ENCODE data around the gene KBTBD13. TPM values are rescaled to one million over a fixed set of nuclear protein-coding genes. Genes with fewer than 3 reads are reported as not detected.
"Not testable (repeated sequence)": the region's sequence is repeated elsewhere in the genome, so short reads cannot be mapped to it uniquely, and the experiment has no call there.

KBTBD13 gene
- total RNA-seq, 4 donors from 2014 or later, result 0.46 to 1.4 (median 1.1) TPM

DNA sequence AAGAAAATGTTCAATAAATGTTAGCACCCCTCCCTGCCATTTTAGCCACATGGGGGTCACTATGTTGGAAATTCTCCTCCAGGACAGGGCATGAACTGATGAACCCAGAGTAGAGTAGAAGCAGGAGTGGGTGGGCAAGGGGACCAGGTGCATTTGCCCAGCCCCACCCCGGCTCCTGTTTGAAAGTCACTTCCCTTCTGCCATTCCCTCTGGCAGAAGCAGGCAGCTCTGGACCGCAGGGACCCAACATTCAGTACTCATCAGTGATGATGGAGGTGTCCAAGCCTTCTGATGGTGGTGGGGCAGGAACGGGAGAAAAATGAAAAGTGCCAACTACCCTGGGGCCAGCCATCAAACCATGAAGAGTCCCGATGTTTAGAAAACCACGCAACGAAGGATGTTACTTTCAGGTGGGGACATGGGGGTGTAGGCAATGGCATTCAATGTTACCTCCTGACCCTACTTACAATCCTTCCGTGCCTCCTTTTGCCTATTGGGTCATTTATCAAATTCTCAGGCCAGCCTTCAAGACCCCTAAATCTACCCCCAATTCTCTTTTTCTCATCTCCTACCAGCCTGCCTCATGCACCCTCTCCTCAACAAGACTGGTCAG lies 21.2 kb downstream of the KBTBD13 start:
- no peak for TF ChIP-seq POLR2A (IDR thresholded peaks at IDR 0.05)
- TF ChIP-seq, protein P1, sequence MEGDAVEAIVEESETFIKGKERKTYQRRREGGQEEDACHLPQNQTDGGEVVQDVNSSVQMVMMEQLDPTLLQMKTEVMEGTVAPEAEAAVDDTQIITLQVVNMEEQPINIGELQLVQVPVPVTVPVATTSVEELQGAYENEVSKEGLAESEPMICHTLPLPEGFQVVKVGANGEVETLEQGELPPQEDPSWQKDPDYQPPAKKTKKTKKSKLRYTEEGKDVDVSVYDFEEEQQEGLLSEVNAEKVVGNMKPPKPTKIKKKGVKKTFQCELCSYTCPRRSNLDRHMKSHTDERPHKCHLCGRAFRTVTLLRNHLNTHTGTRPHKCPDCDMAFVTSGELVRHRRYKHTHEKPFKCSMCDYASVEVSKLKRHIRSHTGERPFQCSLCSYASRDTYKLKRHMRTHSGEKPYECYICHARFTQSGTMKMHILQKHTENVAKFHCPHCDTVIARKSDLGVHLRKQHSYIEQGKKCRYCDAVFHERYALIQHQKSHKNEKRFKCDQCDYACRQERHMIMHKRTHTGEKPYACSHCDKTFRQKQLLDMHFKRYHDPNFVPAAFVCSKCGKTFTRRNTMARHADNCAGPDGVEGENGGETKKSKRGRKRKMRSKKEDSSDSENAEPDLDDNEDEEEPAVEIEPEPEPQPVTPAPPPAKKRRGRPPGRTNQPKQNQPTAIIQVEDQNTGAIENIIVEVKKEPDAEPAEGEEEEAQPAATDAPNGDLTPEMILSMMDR (IDR thresholded peaks at IDR 0.05 in 4 of 5, conservative IDR thresholded peaks at IDR 0.05 in 1 of 5), result no peak
- intact Hi-C loops (cut with DNase I; ENCODE audit: low total_unique reads), result no loop called here
- Histone ChIP-seq H3K36me3 (peaks cover 0 to 37% of the 10 kb centered on the region in 2 donors), H3K9me3 (no peaks in the 10 kb centered on the region), H3K27me3 (no peaks in the 10 kb centered on the region), H3K4me3 (no peak overlapping the region), H3K4me1 (peaks cover 0 to 6% of the 10 kb centered on the region in 2 donors), H3K27ac (no peak overlapping the region)
- in situ Hi-C loops (cut with MboI; ENCODE audit: low sequenced_read_pairs in 4 of 4), result loop anchor here in 1 of 4 donors (10.0 kb wide), 1 partner anchor 63 kb away; no protein-coding TSS in a partner anchor
- no peak for ATAC-seq
- no peak for DNase-seq

DNA sequence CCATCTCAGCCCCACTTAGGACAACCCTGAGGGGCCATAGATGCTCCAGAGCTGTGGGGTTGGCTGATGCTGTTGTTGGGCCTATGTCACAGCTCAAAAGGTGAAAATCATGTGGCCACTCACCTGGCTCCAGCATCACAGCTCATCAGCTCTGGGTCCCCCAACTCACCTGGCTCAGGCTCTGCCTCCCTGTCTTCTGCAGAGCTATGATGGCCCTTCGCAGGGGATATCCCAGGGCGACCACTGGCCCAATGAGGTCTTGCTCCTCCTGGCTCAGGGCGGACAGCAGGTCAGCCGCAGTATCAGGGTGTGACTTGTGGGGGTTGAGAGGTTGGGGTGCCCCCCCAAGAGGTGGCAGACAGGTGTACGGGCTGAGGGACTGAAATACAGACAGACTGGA lies 22.8 kb downstream of the KBTBD13 start:
- H3K9me3 ChIP-seq, result no peaks in the 10 kb centered on the region
- ATAC-seq, result no peak
- in situ Hi-C loops (cut with MboI; ENCODE audit: low sequenced_read_pairs in 4 of 4), result loop anchor here in 1 of 4 donors (10.0 kb wide), 1 partner anchor 65 kb away; no protein-coding TSS in a partner anchor
- no peaks in the 10 kb centered on the region for H3K27me3 ChIP-seq
- peaks cover 0 to 6% of the 10 kb centered on the region in 2 donors for H3K4me1 ChIP-seq
- DNase-seq, result no peak
- H3K27ac ChIP-seq, result no peak overlapping the region
- H3K4me3 ChIP-seq, result no peak overlapping the region
- intact Hi-C loops (cut with DNase I; ENCODE audit: low total_unique reads), result no loop called here
- TF ChIP-seq, protein P1 (IDR thresholded peaks at IDR 0.05 in 4 of 5, conservative IDR thresholded peaks at IDR 0.05 in 1 of 5), result no peak
- no peak for TF ChIP-seq POLR2A (IDR thresholded peaks at IDR 0.05)
- H3K36me3 ChIP-seq, result peaks cover 0 to 51% of the 10 kb centered on the region in 2 donors

DNA sequence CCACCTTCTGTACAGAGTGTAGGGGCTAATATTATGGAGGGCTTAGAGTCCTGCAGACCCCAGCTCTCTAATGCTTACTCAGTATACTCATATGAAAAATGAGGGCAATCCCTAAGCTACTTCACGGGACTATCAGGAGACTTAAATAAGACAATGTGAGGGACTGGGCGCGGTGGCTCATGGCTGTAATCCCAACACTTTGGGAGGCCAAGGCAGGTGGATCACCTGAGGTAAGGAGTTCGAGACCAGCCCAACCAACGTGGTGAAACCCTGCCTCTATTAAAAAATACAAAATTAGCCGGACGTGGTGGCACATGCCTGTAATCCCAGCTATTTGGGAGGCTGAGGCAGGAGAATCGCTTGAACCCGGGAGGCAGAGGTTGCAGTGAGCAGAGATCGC lies 23.3 kb downstream of the KBTBD13 start:
- H3K27me3 ChIP-seq; DNase-seq; H3K4me3 ChIP-seq; intact Hi-C loops (cut with DNase I; ENCODE audit: low total_unique reads); H3K4me1 ChIP-seq; H3K27ac ChIP-seq; ATAC-seq; H3K9me3 ChIP-seq: not testable (repeated sequence)
- in situ Hi-C loops (cut with MboI; ENCODE audit: low sequenced_read_pairs in 4 of 4), result loop anchor here in 1 of 4 donors (10.0 kb wide), 1 partner anchor 65 kb away; no protein-coding TSS in a partner anchor
- H3K36me3 ChIP-seq, result peaks cover 0 to 55% of the 10 kb centered on the region in 2 donors

DNA sequence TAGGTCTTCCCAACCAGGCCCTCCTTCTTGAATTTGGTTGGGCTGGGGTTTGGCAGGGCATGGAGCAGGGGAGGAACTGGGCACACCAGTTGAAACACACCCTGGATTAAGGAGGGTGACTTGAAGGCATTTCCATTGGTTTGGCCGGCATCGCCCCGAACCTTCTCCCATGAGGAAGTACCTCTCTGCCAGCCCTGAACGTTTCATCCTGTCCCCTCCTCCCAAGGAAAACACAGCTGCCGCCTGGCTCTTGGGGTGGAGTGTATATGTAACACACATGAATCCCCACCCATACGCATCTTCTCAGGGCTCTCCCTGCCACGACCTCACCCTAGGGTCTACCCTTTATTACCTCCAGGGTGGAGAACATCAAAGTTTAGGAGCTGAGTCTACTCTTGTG lies 23.9 kb downstream of the KBTBD13 start:
- Histone ChIP-seq H3K36me3 (peaks cover 0 to 61% of the 10 kb centered on the region in 2 donors), H3K27me3 (no peaks in the 10 kb centered on the region), H3K27ac (no peak overlapping the region), H3K9me3 (no peaks in the 10 kb centered on the region), H3K4me1 (peaks cover 0 to 6% of the 10 kb centered on the region in 2 donors), H3K4me3 (no peak overlapping the region)
- in situ Hi-C loops (cut with MboI; ENCODE audit: low sequenced_read_pairs in 4 of 4) (no loop called here), intact Hi-C loops (cut with DNase I; ENCODE audit: low total_unique reads) (no loop called here)
- ATAC-seq, result no peak
- DNase-seq, result no peak
- TF ChIP-seq, protein P1 (IDR thresholded peaks at IDR 0.05 in 4 of 5, conservative IDR thresholded peaks at IDR 0.05 in 1 of 5), result no peak
- no peak for TF ChIP-seq POLR2A (IDR thresholded peaks at IDR 0.05)

DNA sequence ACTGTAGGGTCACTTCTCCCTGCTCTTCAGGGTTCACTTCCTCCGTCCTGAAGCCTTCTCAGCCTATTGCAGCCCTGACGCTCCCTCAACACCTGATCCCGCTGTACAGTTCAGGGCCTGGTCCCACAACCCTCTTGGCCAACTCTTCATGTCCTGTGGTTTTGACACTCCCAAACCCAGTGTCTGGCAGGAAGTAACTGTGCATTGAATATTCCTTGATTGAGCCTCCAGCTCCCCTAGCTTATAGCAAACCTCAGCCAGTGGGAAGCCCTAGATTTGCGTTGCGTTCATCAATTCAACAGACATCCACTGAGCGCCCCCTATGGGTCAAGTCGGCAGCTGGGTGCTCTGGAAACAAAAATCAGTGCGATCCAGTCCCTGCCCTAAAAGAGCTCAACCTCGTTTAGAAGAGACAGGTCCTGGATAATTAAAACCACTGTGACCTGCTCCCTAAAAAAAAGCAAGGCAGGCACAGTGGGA lies 24.9 kb downstream of the KBTBD13 start:
- Histone ChIP-seq H3K27me3 (no peaks in the 10 kb centered on the region), H3K4me3 (no peak overlapping the region), H3K36me3 (peaks cover 0 to 68% of the 10 kb centered on the region in 2 donors), H3K9me3 (no peaks in the 10 kb centered on the region), H3K27ac (no peak overlapping the region), H3K4me1 (peaks cover 0 to 3% of the 10 kb centered on the region in 2 donors)
- ATAC-seq (peak in 1 of 2 donors; percentile 69), DNase-seq (peak in 1 of 2 donors; percentile 42)
- in situ Hi-C loops (cut with MboI; ENCODE audit: low sequenced_read_pairs in 4 of 4), result no loop called here
- intact Hi-C loops (cut with DNase I; ENCODE audit: low total_unique reads), result loop anchor here (1.0 kb wide), 1 partner anchor 47 kb away; no protein-coding TSS in a partner anchor
- no peak for TF ChIP-seq POLR2A (IDR thresholded peaks at IDR 0.05)
- TF ChIP-seq, protein P1 (IDR thresholded peaks at IDR 0.05 in 4 of 5, conservative IDR thresholded peaks at IDR 0.05 in 1 of 5), result peak; percentile 50 to 76 (median 63)

Data from gastrocnemius medialis (tissue), 4 donors.